ENCODE results near the gene WNT2B.
A peak's percentile ranks its signal among the peaks of the same experiment; 100 is the strongest.

WNT2B gene

GRCh38 chr1:112527266-112528010 lies 18.7 kb downstream of the WNT2B start (continued):
- TF ChIP-seq ZNF8 (CRISPR knock-in tag; IDR thresholded peaks at IDR 0.05) (no peak), CSDC2 (CRISPR knock-in tag; IDR thresholded peaks at IDR 0.05) (no peak; the same call in none of the 2 replicates), RARB (CRISPR knock-in tag; IDR thresholded peaks at IDR 0.05) (no peak), PPARA (CRISPR knock-in tag; IDR thresholded peaks at IDR 0.05; ENCODE audit: borderline replicate concordance) (no peak), ARNTL (CRISPR knock-in tag; IDR thresholded peaks at IDR 0.05; ENCODE audit: borderline replicate concordance, low read depth) (no peak)

GRCh38 chr1:112528076-112528475 lies 19.3 kb downstream of the WNT2B start:
- TF ChIP-seq SNAI2 (CRISPR knock-in tag; IDR thresholded peaks at IDR 0.05) (no peak), ZFP3 (CRISPR knock-in tag; IDR thresholded peaks at IDR 0.05) (no peak), ZNF70 (CRISPR knock-in tag; IDR thresholded peaks at IDR 0.05) (no peak), GLIS3 (CRISPR knock-in tag; IDR thresholded peaks at IDR 0.05) (no peak), PATZ1 (CRISPR knock-in tag; IDR thresholded peaks at IDR 0.05; ENCODE audit: borderline replicate concordance) (no peak), ZFP30 (CRISPR knock-in tag; IDR thresholded peaks at IDR 0.05) (no peak), POU6F1 (CRISPR knock-in tag; IDR thresholded peaks at IDR 0.05; ENCODE audit: borderline replicate concordance, low read depth) (no peak), OSR1 (CRISPR knock-in tag; IDR thresholded peaks at IDR 0.05) (no peak), CSRNP3 (CRISPR knock-in tag; IDR thresholded peaks at IDR 0.05) (no peak), ZC3H10 (CRISPR knock-in tag; IDR thresholded peaks at IDR 0.05) (no peak), TSHZ2 (CRISPR knock-in tag; IDR thresholded peaks at IDR 0.05) (no peak), ARNTL (CRISPR knock-in tag; IDR thresholded peaks at IDR 0.05; ENCODE audit: borderline replicate concordance, low read depth) (no peak), ZNF565 (CRISPR knock-in tag; conservative IDR thresholded peaks at IDR 0.05; ENCODE audit: low read depth) (no peak), TCF4 (CRISPR knock-in tag; IDR thresholded peaks at IDR 0.05; ENCODE audit: borderline replicate concordance) (no peak), CREB5 (CRISPR knock-in tag; IDR thresholded peaks at IDR 0.05; ENCODE audit: low read depth) (peak; percentile 12; the same call in 1 of the 2 replicates), ISL1 (CRISPR knock-in tag; IDR thresholded peaks at IDR 0.05) (peak; percentile 82; the same call in 1 of the 2 replicates), RARB (CRISPR knock-in tag; IDR thresholded peaks at IDR 0.05) (no peak)
- ATAC-seq, result peak; percentile 32; the same call in 2 of the 3 replicates

GRCh38 chr1:112529301-112529700 lies 20.5 kb downstream of the WNT2B start:
- ATAC-seq, result no peak
- TF ChIP-seq GLIS3 (CRISPR knock-in tag; IDR thresholded peaks at IDR 0.05) (no peak), POU6F1 (CRISPR knock-in tag; IDR thresholded peaks at IDR 0.05; ENCODE audit: borderline replicate concordance, low read depth) (no peak), RARB (CRISPR knock-in tag; IDR thresholded peaks at IDR 0.05) (no peak), ZNF8 (CRISPR knock-in tag; IDR thresholded peaks at IDR 0.05) (no peak), ESRRG (CRISPR knock-in tag; IDR thresholded peaks at IDR 0.05) (no peak), CSDC2 (CRISPR knock-in tag; IDR thresholded peaks at IDR 0.05) (no peak), ZFP30 (CRISPR knock-in tag; IDR thresholded peaks at IDR 0.05) (no peak), SNAI2 (CRISPR knock-in tag; IDR thresholded peaks at IDR 0.05) (no peak), TCF4 (CRISPR knock-in tag; IDR thresholded peaks at IDR 0.05; ENCODE audit: borderline replicate concordance) (no peak), ZNF70 (CRISPR knock-in tag; IDR thresholded peaks at IDR 0.05) (no peak), OSR1 (CRISPR knock-in tag; IDR thresholded peaks at IDR 0.05) (no peak), ZFP3 (CRISPR knock-in tag; IDR thresholded peaks at IDR 0.05) (no peak), TOX (CRISPR knock-in tag; IDR thresholded peaks at IDR 0.05; ENCODE audit: borderline replicate concordance) (no peak)

All from SK-N-SH treated with all-trans-retinoic acid at 6 μM for 48 hours (cell line).